ENCODE results near the gene IGHMBP2.

GRCh38 chr11:68908273-68908672 lies 4.6 kb downstream of the IGHMBP2 start:
- no peak for TF ChIP-seq CTCF (IDR thresholded peaks at IDR 0.05)
- TF ChIP-seq POLR2A (IDR thresholded peaks at IDR 0.05) = no peak

Data from esophagus squamous epithelium (tissue), 4 donors.